Activated T-helper 2 cell treated with anti-CD3 and anti-CD28 coated beads, Interferon-gamma antibody, Interleukin-2, Interleukin-4, amounts not matched to agents 10 μg/mL and 5 μg/mL and 100 μg/mL, durations not matched to agents 14 hours and 24 hours and 36 hours (primary cell): ENCODE data around the gene FLNA. TPM values are rescaled to one million over a fixed set of nuclear protein-coding genes. Genes with fewer than 3 reads are reported as not detected.

ENCODE experiments used
- DNase-seq: peaks from one replicate; pipeline ENCODE4 v3.0.0; 2021; ENCODE audit warnings: low spot score
- H3K27ac Mint-ChIP-seq: one replicate; pipeline ENCODE4 v1.8.0; 2021; ENCODE audit warnings: mixed read lengths
- H3K27me3 Mint-ChIP-seq: one replicate; pipeline ENCODE4 v1.8.0; 2021; ENCODE audit warnings: low read depth, mixed read lengths
- H3K36me3 Mint-ChIP-seq: one replicate; pipeline ENCODE4 v1.8.0; 2021; ENCODE audit warnings: low read depth, mixed read lengths
- H3K4me1 Mint-ChIP-seq: one replicate; pipeline ENCODE4 v1.8.0; 2021; ENCODE audit warnings: low read depth, mixed read lengths
- H3K4me3 Mint-ChIP-seq: one replicate; pipeline ENCODE4 v1.8.0; 2021; ENCODE audit warnings: low read depth, mild to moderate bottlenecking, moderate library complexity, mixed read lengths
- H3K9me3 Mint-ChIP-seq: one replicate; pipeline ENCODE4 v1.8.0; 2021; ENCODE audit warnings: mixed read lengths
- intact Hi-C: fragments of 100-400 bp; cut with micrococcal nuclease; formaldehyde crosslinking; loops from one replicate; pipeline ENCODE4 v1.15.1; 2023
- total RNA-seq: library from RNA; stranded (reverse); gene quantifications from 2 replicates; pipeline ENCODE4 v1.2.3, GENCODE V29; 2022

FLNA gene
- total RNA-seq, 1 donor from 2014 or later: 1,005 TPM

- H3K27me3 Mint-ChIP-seq: no peaks in the 10 kb centered on the region
- peaks cover 11% of the 10 kb centered on the region for H3K4me1 Mint-ChIP-seq
- H3K4me3 Mint-ChIP-seq: peak overlapping the region; percentile 75
- peaks cover 13% of the 10 kb centered on the region for H3K36me3 Mint-ChIP-seq
- no peak for DNase-seq
- H3K27ac Mint-ChIP-seq: peak overlapping the region; percentile 81
- H3K9me3 Mint-ChIP-seq: no peaks in the 10 kb centered on the region
- intact Hi-C loops: loop anchor here (1.0 to 10.0 kb wide), 3 partner anchors 9 to 453 kb away; partner anchors contain the start of genes ARHGAP4, HCFC1 and TMEM187
Observed at GRCh38 chrX:154378059-154378798, 3.8 kb upstream of the FLNA start.

- intact Hi-C loops: loop anchor here (5.0 to 10.0 kb wide), 2 partner anchors 404 to 452 kb away; partner anchors contain the start of genes ARHGAP4, HCFC1 and TMEM187
- H3K36me3 Mint-ChIP-seq: peaks cover 13% of the 10 kb centered on the region
- no peak overlapping the region for H3K4me3 Mint-ChIP-seq
- no peaks in the 10 kb centered on the region for H3K27me3 Mint-ChIP-seq
- H3K4me1 Mint-ChIP-seq: peaks cover 15% of the 10 kb centered on the region
- no peak for DNase-seq
- peak overlapping the region; percentile 28 for H3K27ac Mint-ChIP-seq
- no peaks in the 10 kb centered on the region for H3K9me3 Mint-ChIP-seq
Observed at GRCh38 chrX:154376774-154377173, 2.3 kb upstream of the FLNA start.

- peaks cover 11% of the 10 kb centered on the region for H3K4me1 Mint-ChIP-seq
Observed at GRCh38 chrX:154375156-154375504, 696 bp upstream of the FLNA start.

GRCh38 chrX:154373340-154374306 is 811 bp downstream of the FLNA start:
- H3K27ac Mint-ChIP-seq: peak overlapping the region; percentile 22
- no peaks in the 10 kb centered on the region for H3K27me3 Mint-ChIP-seq
- peaks cover 13% of the 10 kb centered on the region for H3K36me3 Mint-ChIP-seq
- intact Hi-C loops: loop anchor here (5.0 to 10.0 kb wide), 2 partner anchors 276 to 449 kb away; partner anchors contain the start of genes ARHGAP4 and MECP2
- no peak for DNase-seq
- peaks cover 8% of the 10 kb centered on the region for H3K4me1 Mint-ChIP-seq
- peak overlapping the region; percentile 75 for H3K4me3 Mint-ChIP-seq
- no peaks in the 10 kb centered on the region for H3K9me3 Mint-ChIP-seq

More at GRCh38 chrX:154375156-154375504, 696 bp upstream of the FLNA start:
- H3K4me3 Mint-ChIP-seq: peak overlapping the region; percentile 33
- intact Hi-C loops: loop anchor here (5.0 to 10.0 kb wide), 2 partner anchors 403 to 450 kb away; partner anchors contain the start of genes ARHGAP4, HCFC1 and TMEM187
- peaks cover 9% of the 10 kb centered on the region for H3K36me3 Mint-ChIP-seq
- no peaks in the 10 kb centered on the region for H3K27me3 Mint-ChIP-seq
- no peak for DNase-seq
- no peaks in the 10 kb centered on the region for H3K9me3 Mint-ChIP-seq
- H3K27ac Mint-ChIP-seq: peak overlapping the region; percentile 17

GRCh38 chrX:154372612-154373022 is 1.8 kb downstream of the FLNA start:
- no peak for DNase-seq
- H3K36me3 Mint-ChIP-seq: peaks cover 21% of the 10 kb centered on the region

GRCh38 chrX:154371789-154372300 is 2.6 kb downstream of the FLNA start:
- intact Hi-C loops: loop anchor here (5.0 to 10.0 kb wide), 2 partner anchors 275 to 447 kb away; partner anchors contain the start of genes ARHGAP4 and MECP2
- DNase-seq: no peak
- peak overlapping the region; percentile 12 for H3K27ac Mint-ChIP-seq
- H3K4me1 Mint-ChIP-seq: peaks cover 11% of the 10 kb centered on the region
- H3K36me3 Mint-ChIP-seq: peaks cover 25% of the 10 kb centered on the region
- H3K9me3 Mint-ChIP-seq: no peaks in the 10 kb centered on the region
- no peaks in the 10 kb centered on the region for H3K27me3 Mint-ChIP-seq
- peak overlapping the region; percentile 75 for H3K4me3 Mint-ChIP-seq

More at GRCh38 chrX:154372612-154373022, 1.8 kb downstream of the FLNA start:
- Mint-ChIP-seq H3K4me3 (peak overlapping the region; percentile 75), H3K27ac (peak overlapping the region; percentile 76), H3K27me3 (no peaks in the 10 kb centered on the region), H3K9me3 (no peaks in the 10 kb centered on the region), H3K4me1 (peaks cover 13% of the 10 kb centered on the region)
- intact Hi-C loops: loop anchor here (5.0 to 10.0 kb wide), 2 partner anchors 275 to 448 kb away; partner anchors contain the start of genes ARHGAP4 and MECP2

GRCh38 chrX:154371017-154371788 is 3.2 kb downstream of the FLNA start:
- H3K27ac Mint-ChIP-seq: no peak overlapping the region
- no peaks in the 10 kb centered on the region for H3K27me3 Mint-ChIP-seq
- intact Hi-C loops: loop anchor here (5.0 to 10.0 kb wide), 2 partner anchors 274 to 446 kb away; partner anchors contain the start of genes ARHGAP4 and MECP2
- peaks cover 28% of the 10 kb centered on the region for H3K36me3 Mint-ChIP-seq
- H3K4me3 Mint-ChIP-seq: peak overlapping the region; percentile 80
- H3K4me1 Mint-ChIP-seq: peaks cover 11% of the 10 kb centered on the region
- H3K9me3 Mint-ChIP-seq: no peaks in the 10 kb centered on the region
- peak; percentile 88 for DNase-seq

GRCh38 chrX:154370300-154371016 is 4.0 kb downstream of the FLNA start:
- H3K4me3 Mint-ChIP-seq: peak overlapping the region; percentile 94
- no peaks in the 10 kb centered on the region for H3K27me3 Mint-ChIP-seq
- DNase-seq: no peak
- H3K9me3 Mint-ChIP-seq: no peaks in the 10 kb centered on the region
- peak overlapping the region; percentile 85 for H3K27ac Mint-ChIP-seq
- intact Hi-C loops: loop anchor here (5.0 to 10.0 kb wide), 2 partner anchors 273 to 446 kb away; partner anchors contain the start of genes ARHGAP4 and MECP2
- H3K36me3 Mint-ChIP-seq: peaks cover 31% of the 10 kb centered on the region
- H3K4me1 Mint-ChIP-seq: peaks cover 11% of the 10 kb centered on the region

GRCh38 chrX:154369449-154370299 is 4.8 kb downstream of the FLNA start:
- peaks cover 11% of the 10 kb centered on the region for H3K4me1 Mint-ChIP-seq
- peak overlapping the region; percentile 94 for H3K4me3 Mint-ChIP-seq
- H3K9me3 Mint-ChIP-seq: no peaks in the 10 kb centered on the region
- intact Hi-C loops: loop anchor here (1.0 to 10.0 kb wide), 3 partner anchors 9 to 445 kb away; partner anchors contain the start of genes ARHGAP4 and MECP2
- peaks cover 38% of the 10 kb centered on the region for H3K36me3 Mint-ChIP-seq
- no peaks in the 10 kb centered on the region for H3K27me3 Mint-ChIP-seq
- peak overlapping the region; percentile 85 for H3K27ac Mint-ChIP-seq
- peak; percentile 67 for DNase-seq

GRCh38 chrX:154368630-154369448 is 5.6 kb downstream of the FLNA start:
- intact Hi-C loops: loop anchor here (1.0 kb wide), 1 partner anchor 9 kb away; no protein-coding TSS in a partner anchor
- Mint-ChIP-seq H3K27me3 (no peaks in the 10 kb centered on the region), H3K9me3 (no peaks in the 10 kb centered on the region), H3K36me3 (peaks cover 40% of the 10 kb centered on the region), H3K4me1 (peaks cover 11% of the 10 kb centered on the region), H3K4me3 (peak overlapping the region; percentile 94), H3K27ac (peak overlapping the region; percentile 88)
- peak; percentile 83 for DNase-seq
